DMS114 treated with DMSO at 0.1 percent for 48 hours (cell line): Measurements from ENCODE around the gene DCST2.
"Not testable (repeated sequence)": the region's sequence is repeated elsewhere in the genome, so short reads cannot be mapped to it uniquely, and the experiment has no call there.

Experiments used
- DNase-seq: peaks from one replicate; lab custom pipeline; 2025; ENCODE audit not compliant: unreplicated experiment; lab: John Stamatoyannopoulos, UW

Gene DCST2

DNA sequence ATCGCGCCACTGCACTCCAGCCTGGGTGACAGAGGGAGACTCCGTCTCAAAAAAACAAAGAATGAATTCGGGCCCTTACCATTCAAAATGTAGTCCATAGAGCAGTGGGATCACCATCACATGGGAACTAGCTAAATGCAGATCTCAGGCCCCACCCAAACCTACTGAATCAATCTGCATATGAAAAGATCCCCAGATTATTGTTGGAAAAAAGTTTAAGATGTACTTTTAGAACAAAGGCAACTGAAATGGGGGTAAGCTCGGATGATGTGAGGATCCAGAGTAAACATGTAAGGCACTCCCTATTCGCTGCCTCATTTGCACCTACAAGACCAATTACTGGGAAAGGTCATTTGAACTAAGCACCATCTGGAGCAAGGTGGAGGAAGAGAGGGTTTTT lies 51.2 kb downstream of the DCST2 start:
- DNase-seq: no peak

DNA sequence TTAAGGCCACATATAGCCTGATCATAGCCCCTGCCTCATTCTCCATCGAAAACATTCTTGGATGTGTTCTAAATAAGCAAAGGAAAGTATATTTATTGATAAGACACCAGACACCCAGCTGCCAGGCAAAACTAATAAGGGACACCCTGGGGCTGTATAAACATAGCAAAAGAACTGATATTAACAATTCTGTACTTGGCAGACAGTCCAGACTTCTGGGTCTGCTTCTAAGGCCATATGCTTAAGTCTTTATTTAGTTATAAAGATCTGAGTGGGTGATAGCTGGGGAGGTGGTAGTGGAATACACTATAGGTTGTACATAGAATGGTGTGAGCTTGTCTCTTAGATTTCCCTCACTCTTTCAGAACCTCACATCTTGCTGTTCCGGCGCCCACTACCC lies 55.2 kb downstream of the DCST2 start:
- DNase-seq: no peak

DNA sequence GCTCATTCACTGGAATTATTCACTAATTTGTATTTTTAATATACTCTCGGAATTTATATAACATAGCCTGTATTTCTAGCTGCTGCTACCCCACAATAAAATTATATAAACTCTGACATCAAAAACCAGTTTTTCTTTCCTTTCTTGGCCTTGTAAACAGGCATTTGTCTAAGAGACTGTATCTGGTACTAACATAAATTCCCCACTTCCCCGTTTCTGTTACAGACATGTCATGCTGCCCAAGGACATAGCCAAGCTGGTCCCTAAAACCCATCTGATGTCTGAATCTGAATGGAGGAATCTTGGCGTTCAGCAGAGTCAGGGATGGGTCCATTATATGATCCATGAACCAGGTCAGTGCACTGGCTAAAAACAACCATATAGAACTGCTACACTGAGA lies 55.8 kb downstream of the DCST2 start:
- not testable (repeated sequence) for DNase-seq

DNA sequence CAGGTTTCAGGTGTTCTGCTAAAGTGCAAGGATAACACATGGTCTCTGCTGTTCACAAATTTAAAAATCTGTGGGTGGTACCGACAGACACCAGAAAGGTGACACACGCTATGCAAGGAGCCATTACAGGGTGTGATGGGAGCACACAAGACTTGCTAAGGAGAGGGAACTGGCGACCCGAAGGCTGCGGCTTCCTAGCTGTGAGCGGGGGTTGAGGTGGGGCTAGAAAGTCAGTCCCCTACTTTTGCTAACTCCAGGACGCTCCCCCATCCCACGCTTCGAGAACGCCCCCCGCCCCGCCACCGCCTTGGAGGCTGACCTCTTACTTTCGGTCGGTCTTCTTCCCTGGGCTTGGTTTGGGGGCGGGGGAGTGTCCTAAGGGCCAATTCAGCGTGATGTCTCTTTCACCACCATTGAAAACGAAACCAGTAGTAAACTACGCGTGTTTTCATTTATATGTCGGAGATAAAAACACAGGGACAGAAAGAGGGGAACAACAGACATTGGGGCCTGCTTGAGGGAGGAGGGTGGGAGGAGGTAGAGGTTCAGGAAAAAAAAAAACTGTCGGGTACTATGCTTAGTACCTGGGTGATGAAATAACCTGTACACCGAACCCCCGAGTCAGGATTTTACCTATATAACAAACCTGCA lies 58.0 kb downstream of the DCST2 start:
- peak; percentile 44 for DNase-seq

DNA sequence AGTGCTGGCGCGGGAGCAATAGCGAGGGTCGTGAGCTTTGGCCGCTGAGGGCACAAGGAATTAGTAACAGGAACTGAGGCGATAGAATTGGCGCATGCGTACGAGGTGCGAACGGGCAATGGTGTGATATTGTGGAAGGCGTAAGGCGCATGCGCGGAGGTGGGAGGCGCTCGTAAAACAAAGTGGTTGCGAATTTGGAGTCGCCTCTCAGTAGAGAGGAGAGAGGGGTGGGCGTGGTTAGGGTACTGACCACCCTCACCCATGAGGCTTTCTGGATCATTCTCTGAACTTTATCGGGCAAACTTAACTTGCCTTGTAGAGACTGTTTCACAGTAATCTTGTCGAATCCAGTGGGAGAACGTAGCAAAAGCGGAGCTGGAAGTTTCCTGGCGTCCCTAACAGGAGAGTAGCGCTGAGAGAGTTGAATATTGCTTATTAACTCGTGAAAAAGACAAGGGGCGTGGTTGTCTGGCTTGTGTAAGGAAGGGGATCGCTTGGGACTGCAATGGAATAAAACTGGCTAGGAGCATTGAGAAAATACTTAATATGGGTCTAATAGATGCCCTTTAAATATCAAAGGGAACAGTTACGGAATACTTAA lies 58.7 kb downstream of the DCST2 start:
- peak; percentile 100 for DNase-seq

DNA sequence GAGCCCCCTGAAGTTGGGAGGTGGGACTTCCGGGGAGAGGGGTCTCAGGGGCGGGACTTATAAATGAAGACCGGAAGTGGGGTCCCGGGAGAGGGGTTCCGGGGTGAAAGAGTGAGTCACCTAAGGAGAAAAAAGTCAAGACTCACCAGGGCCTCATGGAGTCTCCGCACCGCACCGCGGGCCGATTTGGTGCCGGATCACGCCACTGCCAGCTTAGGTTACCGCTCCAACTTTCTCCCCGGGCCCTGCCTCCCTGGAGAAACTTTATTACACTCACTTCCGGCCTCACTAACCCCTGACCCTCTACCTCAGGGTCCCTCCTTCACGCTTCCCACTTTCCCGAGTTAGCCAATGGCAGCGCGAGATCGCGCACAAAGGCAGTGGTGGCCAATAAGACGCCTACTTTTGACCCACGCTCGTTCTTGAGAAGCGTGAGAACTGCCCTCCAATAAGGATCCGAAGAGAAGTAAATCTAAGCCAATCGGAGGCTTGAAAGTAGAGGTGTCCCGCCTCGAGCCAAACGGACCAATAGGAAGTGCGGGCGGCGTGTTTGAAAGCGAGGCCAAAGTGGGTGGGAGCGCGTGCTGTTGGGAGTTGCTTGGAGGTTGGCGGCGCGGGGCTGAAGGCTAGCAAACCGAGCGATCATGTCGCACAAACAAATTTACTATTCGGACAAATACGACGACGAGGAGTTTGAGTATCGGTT lies 59.3 kb downstream of the DCST2 start, which contains the start of gene CKS1B:
CKS1B (plus strand) TSS at position 580 of the 706 bp plus-strand sequence; CDS start at position 645, 65 bp downstream.
- DNase-seq: peak; percentile 100

DNA sequence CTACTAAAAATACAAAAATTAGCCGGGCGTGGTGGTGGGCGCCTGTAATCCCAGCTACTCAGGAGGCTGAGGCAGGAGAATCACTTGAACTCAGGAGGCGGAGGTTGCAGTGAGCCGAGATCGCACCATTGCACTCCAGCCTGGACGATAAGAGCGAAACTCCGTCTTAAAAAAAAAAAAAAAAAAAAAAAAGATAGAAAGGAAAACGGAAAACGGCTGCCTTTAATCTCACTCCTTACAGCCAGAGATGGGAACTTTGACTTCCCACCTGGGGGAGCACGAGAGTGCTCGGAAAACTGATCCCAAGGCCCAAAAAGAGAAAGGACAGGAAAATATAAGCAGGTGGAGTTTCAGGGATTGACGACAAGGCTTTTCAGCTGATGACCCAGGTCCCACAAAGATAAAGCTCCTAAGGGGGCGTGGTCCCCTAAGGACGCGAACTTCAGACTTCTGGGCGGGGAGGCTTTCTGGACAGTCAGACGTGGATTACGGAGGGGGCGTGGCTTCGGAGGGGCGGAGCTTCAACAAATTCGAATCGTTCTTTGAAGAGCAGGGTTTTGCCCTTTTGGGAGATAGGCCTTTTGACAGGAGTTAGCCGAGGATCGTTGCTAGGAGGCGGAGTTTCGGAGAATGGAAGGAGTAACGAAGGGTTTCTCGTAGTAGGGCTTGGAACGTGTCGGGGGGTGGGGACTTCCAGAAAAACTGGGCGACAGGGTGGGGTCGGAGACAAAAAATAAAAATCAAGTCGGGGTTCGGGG lies 60.1 kb downstream of the DCST2 start:
- DNase-seq: peak; percentile 96

DNA sequence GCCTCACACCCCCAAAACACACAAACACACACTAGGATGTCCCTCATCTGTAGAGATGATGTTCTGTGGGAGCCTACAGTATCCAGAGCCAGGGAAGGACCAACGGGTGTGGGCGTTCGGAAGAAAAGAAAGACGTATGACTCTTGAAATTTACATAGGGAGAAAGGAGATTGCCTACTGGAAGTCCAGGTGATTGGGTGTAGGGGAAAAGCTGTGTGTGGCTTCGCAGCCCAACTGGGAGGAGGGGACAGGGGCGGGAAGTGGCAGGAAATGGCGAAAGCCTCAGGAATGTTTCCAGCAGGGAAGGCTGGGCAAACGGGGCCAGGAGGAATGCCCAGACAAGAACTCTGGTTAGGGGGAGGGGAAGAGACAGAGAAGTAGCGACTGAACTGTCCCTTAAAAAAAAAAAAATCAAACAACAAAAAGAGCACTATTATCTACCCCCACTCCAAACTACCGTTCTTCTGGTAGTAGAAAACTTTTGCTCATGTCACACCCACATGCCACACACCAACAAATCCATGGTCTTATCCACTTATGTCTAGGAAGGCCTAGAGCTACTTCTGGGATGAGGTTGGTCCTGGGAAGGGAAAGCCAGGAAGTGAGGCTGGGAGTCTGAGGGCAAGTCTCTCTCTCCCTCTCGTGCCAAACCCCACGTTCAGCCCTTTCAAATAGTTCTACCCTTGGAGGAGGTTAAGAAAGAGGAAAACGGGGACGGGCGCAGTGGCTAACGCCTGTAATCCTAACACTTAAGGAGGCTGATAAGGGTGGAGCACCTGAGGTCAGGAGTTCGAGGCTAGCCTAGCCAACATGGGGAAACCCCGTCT lies 60.9 kb downstream of the DCST2 start:
- DNase-seq: no peak

DNA sequence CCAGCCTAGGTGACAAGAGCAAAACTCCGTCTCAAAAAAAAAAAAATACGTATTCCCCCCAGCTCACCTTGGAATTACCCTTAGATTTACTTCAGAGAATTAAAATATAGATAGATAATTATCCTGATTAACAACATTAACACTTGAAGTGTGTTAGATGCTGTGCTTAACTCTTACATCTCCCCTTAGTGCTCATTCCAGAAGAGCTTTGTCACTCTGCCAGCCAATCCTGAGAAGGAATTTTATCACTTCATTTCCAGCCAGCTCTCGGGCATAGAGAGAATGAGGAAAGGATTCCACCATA lies 61.4 kb downstream of the DCST2 start:
- no peak for DNase-seq

DNA sequence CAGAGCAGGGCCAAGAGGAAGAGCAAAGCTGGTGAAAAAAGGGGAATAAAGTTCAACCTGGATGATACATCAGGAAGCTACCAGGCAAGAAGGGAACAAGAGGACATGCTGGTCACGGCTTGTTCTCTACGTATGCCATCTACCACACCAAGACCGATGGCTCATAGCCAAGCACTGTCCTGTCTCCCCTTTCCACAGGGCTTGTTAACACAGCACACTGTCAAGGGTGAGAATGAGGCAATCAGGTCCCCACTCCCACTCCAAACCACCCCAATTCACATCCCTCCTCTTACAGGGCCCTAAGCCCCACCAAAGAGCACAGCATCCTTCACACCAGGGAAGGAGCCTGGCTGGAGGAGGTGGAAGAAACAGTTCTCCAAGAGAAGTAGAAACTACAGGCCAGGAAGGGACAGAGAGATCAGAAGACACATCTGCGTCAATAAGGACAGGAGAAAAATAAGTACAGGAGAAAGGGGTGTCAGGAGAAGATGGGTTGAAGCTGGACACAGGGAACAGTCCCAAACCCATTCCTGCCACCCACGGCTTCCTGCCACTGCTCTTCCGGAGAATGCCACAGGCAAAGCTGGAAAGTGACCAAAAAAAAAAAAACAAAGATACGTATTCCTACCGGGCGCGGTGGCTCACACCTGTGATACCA lies 62.1 kb downstream of the DCST2 start:
- no peak for DNase-seq

DNA sequence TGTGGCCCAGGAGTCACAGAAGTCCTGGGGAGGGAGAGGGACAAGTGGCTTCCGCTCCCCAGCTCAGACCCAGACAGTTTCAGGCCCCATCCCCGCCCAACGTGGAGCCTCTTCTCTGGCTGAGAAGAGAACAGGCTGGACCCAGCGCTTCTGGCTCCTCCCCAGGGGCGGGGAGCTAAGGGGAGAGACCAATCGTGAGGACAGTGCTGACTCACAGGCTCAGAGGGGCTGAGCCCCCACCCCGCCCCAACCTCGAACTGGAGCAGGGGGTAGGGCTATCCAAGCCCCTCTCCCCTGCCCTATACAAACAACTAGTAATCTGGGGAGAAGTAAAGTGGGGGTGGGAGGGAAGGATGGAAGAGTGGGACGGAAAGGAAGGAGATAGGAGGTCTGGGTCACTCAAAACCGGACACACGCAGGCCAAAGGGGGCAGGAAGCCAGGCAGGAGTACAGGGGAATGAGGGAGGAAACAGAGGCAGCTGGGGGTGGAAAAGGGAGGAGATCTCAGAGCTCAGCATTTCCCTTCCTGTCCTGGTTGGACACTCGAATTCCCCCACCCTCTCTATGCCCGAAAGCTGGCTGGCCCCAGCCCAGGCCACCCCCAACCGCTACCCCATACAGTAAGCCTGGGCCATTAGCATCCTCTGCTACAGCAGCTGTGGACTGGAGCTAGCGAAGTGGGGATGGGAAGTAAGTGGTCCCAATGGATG lies 62.8 kb downstream of the DCST2 start, which contains the start of gene SHC1:
SHC1 (minus strand) TSS at position 117 of the 710 bp plus-strand sequence. CDS start 221 bp downstream, outside the sequence.
- peak; percentile 37 for DNase-seq

DNA sequence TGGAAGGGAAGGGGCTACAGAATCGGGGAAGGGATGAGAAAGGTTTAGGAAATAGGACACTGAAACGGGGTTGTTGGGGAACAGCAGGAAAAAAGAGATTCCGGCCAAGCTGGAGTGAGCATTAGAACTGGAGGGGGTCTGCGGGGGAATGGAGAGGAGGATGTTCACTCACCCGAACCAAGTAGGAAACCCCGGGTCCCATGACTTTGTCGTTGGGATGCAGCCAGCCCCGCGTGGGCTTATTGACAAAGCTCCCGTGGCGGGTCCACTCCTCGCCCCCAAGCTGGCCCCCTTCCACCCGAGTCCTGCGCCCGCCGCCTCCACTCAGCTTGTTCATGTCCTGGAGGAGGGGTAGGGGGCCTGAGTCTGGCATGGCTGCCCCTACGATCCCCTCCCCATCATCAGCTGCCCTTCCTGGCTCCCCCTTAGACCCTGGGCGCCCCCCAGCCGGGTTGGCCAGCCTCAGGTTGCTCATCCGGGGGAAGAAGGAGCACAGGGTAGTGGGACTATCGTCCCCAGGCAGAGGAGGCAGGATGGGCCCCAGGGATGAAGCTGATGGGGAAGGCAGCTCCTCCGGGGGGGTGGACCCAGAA lies 63.6 kb downstream of the DCST2 start:
- no peak for DNase-seq

DNA sequence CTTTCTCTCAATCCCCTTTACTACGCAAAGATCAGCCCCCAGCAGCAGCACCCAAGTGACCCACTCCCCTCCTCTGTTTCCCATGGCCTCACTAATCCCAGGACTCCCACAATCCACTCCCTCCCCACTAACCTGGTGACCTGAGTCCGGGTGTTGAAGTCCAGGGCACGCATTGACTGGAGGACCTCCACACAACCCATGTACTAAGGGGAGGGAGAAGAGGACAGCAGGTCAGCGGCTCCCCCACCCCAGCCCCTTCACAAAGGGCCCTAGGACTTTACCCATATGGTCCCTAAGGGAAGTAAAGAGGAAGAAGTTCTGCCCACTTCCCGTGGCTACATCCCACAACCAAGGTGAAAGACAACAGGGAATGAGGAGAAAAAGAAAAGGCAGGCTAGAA lies 64.3 kb downstream of the DCST2 start:
- DNase-seq: no peak

DNA sequence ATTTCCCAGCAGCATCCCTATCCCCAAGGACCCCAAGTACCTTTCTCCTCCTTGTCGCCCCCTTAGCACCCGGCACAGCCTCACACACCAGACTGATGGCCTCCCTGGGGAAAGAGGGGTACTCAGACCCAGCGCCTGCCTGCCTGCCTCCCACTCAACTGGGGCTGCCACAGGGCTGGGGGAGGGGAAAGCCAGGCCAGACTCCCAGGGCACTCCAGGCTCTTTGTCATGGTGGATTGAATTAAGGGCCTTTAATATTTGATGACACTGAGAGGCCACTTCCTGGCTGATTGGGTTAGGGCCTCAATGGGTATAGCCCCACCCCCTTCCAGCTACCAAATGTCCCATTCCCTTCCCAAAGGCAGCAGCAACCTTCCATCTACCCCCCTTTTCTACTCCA lies 64.8 kb downstream of the DCST2 start:
- no peak for DNase-seq
